Right renal pelvis (tissue), 4 donors: ENCODE data around the gene SEMA3B. TPM values are rescaled to one million over a fixed set of nuclear protein-coding genes. Genes with fewer than 3 reads are reported as not detected.

Experiments used
- DNase-seq, 4 donors: peaks; one replicate each; pipeline ENCODE4 v3.0.0-alpha.2; 2013; ENCODE audit warnings: low read depth in 4 of 4, low spot score in 3 of 4, missing footprints in 1 of 4
- polyA plus RNA-seq, 4 donors: library from polyadenylated mRNA; unstranded; fragments of 120-200 nt; gene quantifications; one replicate each; pipeline ENCODE4 v1.2.1, GENCODE V29; 2013; ENCODE audit not compliant: insufficient read length in 4 of 4

The SEMA3B gene
- polyA plus RNA-seq, 4 donors = 86.9 to 125 (median 92.2) TPM

GRCh38 chr3:50325113-50325480, 56.1 kb downstream of the SEMA3B start:
- DNase-seq = no peak

- no peak for DNase-seq
Observed at GRCh38 chr3:50325497-50326181, 56.7 kb downstream of the SEMA3B start.

- DNase-seq = no peak
Observed at GRCh38 chr3:50326182-50326541, 57.2 kb downstream of the SEMA3B start.

GRCh38 chr3:50327129-50327528, 58.2 kb downstream of the SEMA3B start:
- no peak for DNase-seq

Other genes starting within 250 kb of the SEMA3B start
- gene RBM5, start 180.2 kb upstream of the SEMA3B start, polyA plus RNA-seq = 100 to 1,000 TPM; 231 to 273 (median 235) TPM
- gene SEMA3F, start 113.8 kb upstream of the SEMA3B start, polyA plus RNA-seq = 10 to 100 TPM; 75.1 to 81.1 (median 78.5) TPM
- under 1 TPM in 2 of 4 donors, not detected in 2; 0.03 to 0.10 TPM for gene GNAT1, start 77.5 kb upstream of the SEMA3B start, polyA plus RNA-seq
- 1 to 10 TPM; 5.0 to 9.6 (median 6.6) TPM for gene SLC38A3, start 63.9 kb upstream of the SEMA3B start, polyA plus RNA-seq
- gene GNAI2, start 32.9 kb upstream of the SEMA3B start, polyA plus RNA-seq = 100 to 1,000 TPM; 203 to 219 (median 207) TPM
- under 1 TPM; 0.51 to 0.75 (median 0.66) TPM for gene LSMEM2, start 9.9 kb downstream of the SEMA3B start, polyA plus RNA-seq
- gene IFRD2, start 23.3 kb downstream of the SEMA3B start, polyA plus RNA-seq = 10 to 100 TPM; 39.6 to 50.5 (median 45.0) TPM
- 1 to 10 TPM; 3.1 to 3.8 (median 3.1) TPM for gene HYAL3, start 30.3 kb downstream of the SEMA3B start, polyA plus RNA-seq
- 10 to 100 TPM in 1 of 4 donors, 1 to 10 TPM in 3; 8.6 to 10.5 (median 9.9) TPM for gene NAA80, start 30.3 kb downstream of the SEMA3B start, polyA plus RNA-seq
- gene HYAL1, start 34.4 kb downstream of the SEMA3B start, polyA plus RNA-seq = 1 to 10 TPM; 6.2 to 8.0 (median 6.8) TPM
- gene HYAL2, start 53.6 kb downstream of the SEMA3B start, polyA plus RNA-seq = 10 to 100 TPM; 62.8 to 92.9 (median 75.5) TPM
- 10 to 100 TPM; 24.6 to 29.7 (median 27.7) TPM for gene TUSC2, start 59.1 kb downstream of the SEMA3B start, polyA plus RNA-seq
- 10 to 100 TPM; 17.5 to 22.8 (median 17.8) TPM for gene RASSF1, start 71.7 kb downstream of the SEMA3B start, polyA plus RNA-seq
- 1 to 10 TPM; 3.6 to 4.7 (median 3.8) TPM for gene ZMYND10, start 76.6 kb downstream of the SEMA3B start, polyA plus RNA-seq
- 10 to 100 TPM; 30.3 to 36.9 (median 32.6) TPM for gene NPRL2, start 81.6 kb downstream of the SEMA3B start, polyA plus RNA-seq
- 10 to 100 TPM; 11.9 to 18.3 (median 15.3) TPM for gene CYB561D2, start 81.7 kb downstream of the SEMA3B start, polyA plus RNA-seq
- gene TMEM115, start 90.4 kb downstream of the SEMA3B start, polyA plus RNA-seq = 10 to 100 TPM; 37.8 to 49.5 (median 38.7) TPM
- gene CACNA2D2, start 234.5 kb downstream of the SEMA3B start, polyA plus RNA-seq = 10 to 100 TPM; 14.9 to 18.1 (median 15.2) TPM